PC-3 (cell line): ENCODE results near the gene CD79A. TPM values are rescaled to one million over a fixed set of nuclear protein-coding genes. Genes with fewer than 3 reads are reported as not detected.

Experiments
- ATAC-seq: fragments of 200-7000 bp; cut with Tn5 transposase; 2 replicates; pipeline ENCODE4 v1.9.1; 2020; ENCODE audit warnings: mild to moderate bottlenecking, moderate library complexity
- BruUV-seq: library from RNA; stranded (reverse); fragments of 400-500 nt; replicated peaks from 2 replicates; lab custom pipeline; 2021; lab: Mats Ljungman, UMichigan
- CTCF ChIA-PET: fragments of 300-600 bp; sonication (Branson Sonifier 250); formaldehyde crosslinking; loops from one replicate; lab custom pipeline; 2022; ENCODE audit warnings: antibody characterized with exemption; lab: Charles Lee
- POLR2A ChIA-PET: fragments of 300-600 bp; sonication (Branson Sonifier 250); formaldehyde crosslinking; loops from one replicate; lab custom pipeline; 2022; ENCODE audit warnings: antibody characterized with exemption; ENCODE audit not compliant: unreplicated experiment; lab: Charles Lee
- DNase-seq: peaks from one replicate; pipeline ENCODE4 v3.0.0-alpha.2; 2015
- H2AFZ ChIP-seq: fragments of 300-600 bp; sonication (generic); 2 replicates; pipeline ENCODE4 v1.6.0; 2016; ENCODE audit warnings: antibody characterized with exemption, low read length
- H3F3A ChIP-seq: fragments of 300-600 bp; sonication (generic); one replicate; pipeline ENCODE4 v1.6.0; 2017; ENCODE audit warnings: antibody characterized with exemption, low read length, control low read depth, mild to moderate bottlenecking; ENCODE audit not compliant: unreplicated experiment
- H3K27ac ChIP-seq: fragments of 300-600 bp; sonication (generic); 2 replicates; pipeline ENCODE4 v1.5.1; 2016; ENCODE audit warnings: mild to moderate bottlenecking, low read length
- H3K27me3 ChIP-seq: fragments of 300-600 bp; sonication (generic); 2 replicates; pipeline ENCODE4 v1.6.1; 2016; ENCODE audit warnings: low read length, mixed read lengths
- H3K36me3 ChIP-seq: fragments of 300-600 bp; sonication (generic); 2 replicates; pipeline ENCODE4 v1.6.1; 2016; ENCODE audit warnings: low read depth, mixed run types, low read length, mixed read lengths
- H3K4me1 ChIP-seq: fragments of 300-600 bp; sonication (generic); 2 replicates; pipeline ENCODE4 v1.5.1; 2016; ENCODE audit warnings: low read length; ENCODE audit not compliant: insufficient read depth
- H3K4me2 ChIP-seq: fragments of 300-600 bp; sonication (generic); 2 replicates; pipeline ENCODE4 v1.6.0; 2016; ENCODE audit warnings: low read length
- H3K4me3 ChIP-seq: fragments of 300-600 bp; sonication (generic); 2 replicates; pipeline ENCODE4 v1.5.1; 2016; ENCODE audit warnings: mild to moderate bottlenecking, low read length, mixed read lengths
- H3K79me2 ChIP-seq: fragments of 300-600 bp; sonication (generic); 2 replicates; pipeline ENCODE4 v1.6.1; 2017; ENCODE audit warnings: low read length, mixed read lengths
- H3K9ac ChIP-seq: fragments of 300-600 bp; sonication (generic); 2 replicates; pipeline ENCODE4 v1.6.0; 2016; ENCODE audit warnings: mild to moderate bottlenecking, low read length
- H3K9me2 ChIP-seq: fragments of 300-600 bp; sonication (generic); replicated peaks from 2 replicates; pipeline ENCODE4 v1.6.1; 2016; ENCODE audit warnings: mixed run types, low read length, mixed read lengths
- H3K9me3 ChIP-seq: fragments of 300-600 bp; sonication (generic); 2 replicates; pipeline ENCODE4 v1.6.1; 2016; ENCODE audit warnings: low read length, mixed read lengths
- H4K20me1 ChIP-seq: fragments of 300-600 bp; sonication (generic); 2 replicates; pipeline ENCODE4 v1.6.1; 2016; ENCODE audit warnings: low read length, mixed read lengths
- CTCF ChIP-seq: fragments of 300-600 bp; sonication (generic); conservative IDR thresholded peaks from 2 replicates; pipeline ENCODE4 v1.5.1; 2017; ENCODE audit warnings: antibody characterized with exemption, low read depth, mild to moderate bottlenecking, low read length
- EZH2 ChIP-seq: fragments of 300-600 bp; sonication (generic); IDR thresholded peaks from one replicate; pipeline ENCODE4 v1.6.1; 2017; ENCODE audit warnings: antibody characterized with exemption, mild to moderate bottlenecking, low read length; ENCODE audit not compliant: unreplicated experiment
- EZH2phosphoT487 ChIP-seq: fragments of 300-600 bp; sonication (generic); IDR thresholded peaks from 2 replicates; pipeline ENCODE4 v1.6.1; 2018; ENCODE audit warnings: mild to moderate bottlenecking, antibody characterized with exemption, low read length, borderline replicate concordance
- intact Hi-C: fragments of 100-400 bp; cut with micrococcal nuclease; formaldehyde crosslinking; loops from 2 replicates; pipeline ENCODE4 v1.9.0; 2023
- total RNA-seq: library from RNA; depleted of rRNA; stranded (reverse); fragments of >200 nt; gene quantifications from 2 replicates; pipeline ENCODE4 v1.2.3, GENCODE V29; 2014

The CD79A gene
- total RNA-seq, 1 experiment from 2014 or later, result 0.11 TPM

- Histone ChIP-seq H3K27ac (peak overlapping the region; percentile 92), H3K36me3 (peaks cover 48% of the 10 kb centered on the region), H4K20me1 (peaks cover 46% of the 10 kb centered on the region), H3K79me2 (peaks cover 56% of the 10 kb centered on the region), H3K4me2 (peak overlapping the region; percentile 98), H3F3A (no peaks in the 10 kb centered on the region), H3K9me3 (no peaks in the 10 kb centered on the region), H3K4me1 (peaks cover 30% of the 10 kb centered on the region), H3K9ac (peak overlapping the region; percentile 100), H3K27me3 (no peaks in the 10 kb centered on the region), H2AFZ (no peak overlapping the region), H3K9me2 (no peaks in the 10 kb centered on the region), H3K4me3 (peak overlapping the region; percentile 99)
- intact Hi-C loops, result no loop called here
- ChIA-PET POLR2A (interaction anchor here (1.0 kb wide), 1 partner anchor 24 kb away, joined by 4 read pairs; no protein-coding TSS in a partner anchor), CTCF (no interaction called here)
- no TSS peak for BruUV-seq
- ATAC-seq, result no peak
- DNase-seq, result no peak
- TF ChIP-seq EZH2, result no peak
- TF ChIP-seq CTCF, result no peak
- TF ChIP-seq EZH2phosphoT487, result no peak
These were observed 16.5 kb upstream of the CD79A start for GRCh38 chr19:41860419-41861115.

- Histone ChIP-seq H3K4me1 (peaks cover 30% of the 10 kb centered on the region), H2AFZ (no peak overlapping the region), H4K20me1 (peaks cover 49% of the 10 kb centered on the region), H3K36me3 (peaks cover 50% of the 10 kb centered on the region), H3F3A (no peaks in the 10 kb centered on the region), H3K9ac (peak overlapping the region; percentile 100), H3K4me3 (peak overlapping the region; percentile 99), H3K9me3 (no peaks in the 10 kb centered on the region), H3K79me2 (peaks cover 59% of the 10 kb centered on the region), H3K4me2 (peak overlapping the region; percentile 98), H3K27ac (peak overlapping the region; percentile 92; the same call in 1 of the 2 replicates), H3K9me2 (no peaks in the 10 kb centered on the region), H3K27me3 (no peaks in the 10 kb centered on the region)
- no peak for TF ChIP-seq CTCF
- no peak for TF ChIP-seq EZH2
- TF ChIP-seq EZH2phosphoT487, result no peak
- ChIA-PET POLR2A (no interaction called here), CTCF (no interaction called here)
- BruUV-seq, result TSS peak; percentile 45
- intact Hi-C loops, result no loop called here
- DNase-seq, result no peak
- no peak for ATAC-seq
These were observed 15.8 kb upstream of the CD79A start for GRCh38 chr19:41861116-41861768.

- no TSS peak for BruUV-seq
- Histone ChIP-seq H3F3A (no peaks in the 10 kb centered on the region), H3K79me2 (peaks cover 63% of the 10 kb centered on the region), H3K9me2 (no peaks in the 10 kb centered on the region), H3K4me1 (peaks cover 30% of the 10 kb centered on the region), H3K36me3 (peaks cover 52% of the 10 kb centered on the region), H3K9ac (peak overlapping the region; percentile 100; the same call in 1 of the 2 replicates), H3K4me2 (peak overlapping the region; percentile 98), H2AFZ (no peak overlapping the region), H3K27ac (no peak overlapping the region), H4K20me1 (peaks cover 51% of the 10 kb centered on the region), H3K9me3 (no peaks in the 10 kb centered on the region), H3K27me3 (no peaks in the 10 kb centered on the region), H3K4me3 (peak overlapping the region; percentile 99)
- ChIA-PET POLR2A (interaction anchor here (0.5 kb wide), 1 partner anchor 96 kb away, joined by 3 read pairs; no protein-coding TSS in a partner anchor), CTCF (no interaction called here)
- intact Hi-C loops, result no loop called here
- ATAC-seq (no peak), DNase-seq (no peak)
- TF ChIP-seq EZH2phosphoT487 (no peak), CTCF (no peak), EZH2 (no peak)
These were observed 15.2 kb upstream of the CD79A start for GRCh38 chr19:41861846-41862245.
